Thyroid gland (tissue), 4 donors: Measurements from ENCODE around the gene CDCA8. TPM values are rescaled to one million over a fixed set of nuclear protein-coding genes. Genes with fewer than 3 reads are reported as not detected.
A peak's percentile ranks its signal among the peaks of the same experiment; 100 is the strongest.
"Not testable (repeated sequence)": the region's sequence is repeated elsewhere in the genome, so short reads cannot be mapped to it uniquely, and the experiment has no call there.

Experiments used
- DNase-seq, 2 donors: peaks; one replicate each; pipeline ENCODE4 v3.0.0-alpha.2; 2019
- H3K27ac ChIP-seq, 3 donors: fragments of 200-600 bp; sonication (generic); 1 replicate in 2 of 3; 2 replicates in 1 of 3; pipeline ENCODE4 v1.5.1; 2016 to 2019; ENCODE audit warnings: mild to moderate bottlenecking in 1 of 3, moderate library complexity in 1 of 3
- H3K27me3 ChIP-seq: fragments of 200-600 bp; sonication (generic); one replicate; pipeline ENCODE4 v1.5.1; 2019
- H3K36me3 ChIP-seq, 2 donors: fragments of 200-600 bp; sonication (generic); one replicate each; pipeline ENCODE4 v1.5.1; 2016 to 2019
- H3K4me1 ChIP-seq, 2 donors: fragments of 200-600 bp; sonication (generic); one replicate each; pipeline ENCODE4 v1.5.1; 2017 to 2019
- H3K4me3 ChIP-seq, 3 donors: fragments of 200-600 bp; sonication (generic); replicated peaks in 1 of 3; 1 replicate in 2 of 3; 2 replicates in 1 of 3; pipeline ENCODE4 v1.5.1; 2016; ENCODE audit warnings: mild to moderate bottlenecking in 1 of 3
- H3K9me3 ChIP-seq: fragments of 200-600 bp; sonication (generic); one replicate; pipeline ENCODE4 v1.5.1; 2017
- POLR2A ChIP-seq, 2 donors: fragments of 450-650 bp; IDR thresholded peaks; one replicate each; pipeline ENCODE4 v1.6.1; 2017; ENCODE audit warnings: antibody characterized with exemption in 2 of 2, mild to moderate bottlenecking in 2 of 2, moderate library complexity in 1 of 2
- WGBS, 2 donors: methylation state at CpG; one replicate each; pipeline ENCODE4 v1.1.5; 2017; 5-methylcytosine and 5-hydroxymethylcytosine counted together
- intact Hi-C: fragments of 100-400 bp; cut with DNase I; formaldehyde crosslinking; loops from one replicate; pipeline ENCODE4 v1.15.1; 2023
- total RNA-seq, 4 donors: library from RNA; depleted of rRNA; stranded (reverse); fragments of >200 nt; gene quantifications; one replicate each; pipeline ENCODE4 v1.2.3, GENCODE V29; 2016
- TF ChIP-seq, protein P1 (sequence below), 6 experiments: fragments of 200-600 bp in 3 of 6; fragments of 450-650 bp in 3 of 6; sonication (generic) in 3 of 6; IDR thresholded peaks; one replicate each; pipeline ENCODE4 v1.5.1; 2016 to 2019; ENCODE audit warnings: antibody characterized with exemption in 6 of 6, mild to moderate bottlenecking in 2 of 6, inconsistent platforms in 1 of 6, moderate library complexity in 1 of 6

Gene CDCA8
- total RNA-seq, 4 donors from 2014 or later, result 0.33 to 1.2 (median 0.81) TPM

GRCh38 chr1:37680933-37681332, 11.4 kb upstream of the CDCA8 start:
- WGBS, 2 donors, result 84 to 89% methylated on average over 3 of the region's 3 CpGs
- Histone ChIP-seq H3K36me3 (peaks cover 10 to 27% of the 10 kb centered on the region in 2 donors), H3K27me3 (no peaks in the 10 kb centered on the region)

GRCh38 chr1:37682334-37682987, 9.9 kb upstream of the CDCA8 start:
- TF ChIP-seq POLR2A (IDR thresholded peaks at IDR 0.05), result no peak
- TF ChIP-seq, protein P1, sequence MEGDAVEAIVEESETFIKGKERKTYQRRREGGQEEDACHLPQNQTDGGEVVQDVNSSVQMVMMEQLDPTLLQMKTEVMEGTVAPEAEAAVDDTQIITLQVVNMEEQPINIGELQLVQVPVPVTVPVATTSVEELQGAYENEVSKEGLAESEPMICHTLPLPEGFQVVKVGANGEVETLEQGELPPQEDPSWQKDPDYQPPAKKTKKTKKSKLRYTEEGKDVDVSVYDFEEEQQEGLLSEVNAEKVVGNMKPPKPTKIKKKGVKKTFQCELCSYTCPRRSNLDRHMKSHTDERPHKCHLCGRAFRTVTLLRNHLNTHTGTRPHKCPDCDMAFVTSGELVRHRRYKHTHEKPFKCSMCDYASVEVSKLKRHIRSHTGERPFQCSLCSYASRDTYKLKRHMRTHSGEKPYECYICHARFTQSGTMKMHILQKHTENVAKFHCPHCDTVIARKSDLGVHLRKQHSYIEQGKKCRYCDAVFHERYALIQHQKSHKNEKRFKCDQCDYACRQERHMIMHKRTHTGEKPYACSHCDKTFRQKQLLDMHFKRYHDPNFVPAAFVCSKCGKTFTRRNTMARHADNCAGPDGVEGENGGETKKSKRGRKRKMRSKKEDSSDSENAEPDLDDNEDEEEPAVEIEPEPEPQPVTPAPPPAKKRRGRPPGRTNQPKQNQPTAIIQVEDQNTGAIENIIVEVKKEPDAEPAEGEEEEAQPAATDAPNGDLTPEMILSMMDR (IDR thresholded peaks at IDR 0.05), result peak; percentile 59 to 87 (median 78)
- no peaks in the 10 kb centered on the region for H3K9me3 ChIP-seq
- DNase-seq, result peak; percentile 65 to 69
- H3K4me1 ChIP-seq, result no peaks in the 10 kb centered on the region
- H3K36me3 ChIP-seq, result peaks cover 18 to 27% of the 10 kb centered on the region in 2 donors
- H3K4me3 ChIP-seq, result no peak overlapping the region
- H3K27ac ChIP-seq, result no peak overlapping the region
- intact Hi-C loops, result loop anchor here (5.0 kb wide), 1 partner anchor 230 kb away; no protein-coding TSS in a partner anchor
- H3K27me3 ChIP-seq, result no peaks in the 10 kb centered on the region
- WGBS, 2 donors, result 69 to 77% methylated on average over 5 of the region's 5 CpGs

More at GRCh38 chr1:37680933-37681332, 11.4 kb upstream of the CDCA8 start:
- Histone ChIP-seq H3K4me3 (no peak overlapping the region), H3K4me1 (no peaks in the 10 kb centered on the region), H3K27ac (no peak overlapping the region), H3K9me3 (no peaks in the 10 kb centered on the region)
- TF ChIP-seq, protein P1 (IDR thresholded peaks at IDR 0.05), result no peak
- TF ChIP-seq POLR2A (IDR thresholded peaks at IDR 0.05), result no peak
- intact Hi-C loops, result loop anchor here (5.0 kb wide), 1 partner anchor 229 kb away; no protein-coding TSS in a partner anchor
- DNase-seq, result no peak

DNA sequence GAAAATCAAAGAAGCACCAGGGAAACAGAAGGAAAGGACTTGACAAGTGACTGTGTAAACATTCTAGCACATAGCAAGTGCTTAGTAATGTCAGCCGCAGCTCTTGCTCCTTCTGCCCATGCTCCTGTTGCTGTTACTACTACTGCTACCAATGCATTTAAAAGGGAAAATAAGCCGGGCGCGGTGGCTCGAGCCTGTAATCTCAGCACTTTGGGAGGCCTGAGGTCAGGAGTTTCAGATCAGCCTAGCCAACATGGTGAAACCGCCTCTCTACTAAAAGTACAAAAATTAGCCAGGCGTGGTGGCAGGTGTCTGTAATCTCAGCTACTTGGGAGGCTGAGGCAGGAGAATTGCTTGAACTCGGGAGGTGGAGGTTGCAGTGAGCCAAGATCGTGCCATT, 8.1 kb upstream of the CDCA8 start:
- WGBS, 2 donors, result 92 to 95% methylated on average over 9 of the region's 9 CpGs
- intact Hi-C loops, result loop anchor here (5.0 kb wide), 1 partner anchor 232 kb away; no protein-coding TSS in a partner anchor
- H3K27ac ChIP-seq, H3K4me1 ChIP-seq, H3K4me3 ChIP-seq, H3K27me3 ChIP-seq, DNase-seq, H3K9me3 ChIP-seq: not testable (repeated sequence)
- peaks cover 18 to 27% of the 10 kb centered on the region in 2 donors for H3K36me3 ChIP-seq

- intact Hi-C loops, result no loop called here
- peaks cover 18 to 27% of the 10 kb centered on the region in 2 donors for H3K36me3 ChIP-seq
Observed at GRCh38 chr1:37685722-37686121, 6.6 kb upstream of the CDCA8 start.

GRCh38 chr1:37687764-37688163, 4.6 kb upstream of the CDCA8 start:
- 95 to 96% methylated on average over 2 of the region's 2 CpGs for WGBS, 2 donors

More at GRCh38 chr1:37685722-37686121, 6.6 kb upstream of the CDCA8 start:
- Histone ChIP-seq H3K27ac (no peak overlapping the region), H3K4me3 (no peak overlapping the region), H3K9me3 (no peaks in the 10 kb centered on the region), H3K4me1 (peaks cover 9 to 13% of the 10 kb centered on the region in 2 donors), H3K27me3 (no peaks in the 10 kb centered on the region)
- WGBS, 2 donors, result 95 to 98% methylated on average over 3 of the region's 3 CpGs
- DNase-seq, result no peak
- TF ChIP-seq POLR2A (IDR thresholded peaks at IDR 0.05), result no peak
- TF ChIP-seq, protein P1 (IDR thresholded peaks at IDR 0.05), result no peak

DNA sequence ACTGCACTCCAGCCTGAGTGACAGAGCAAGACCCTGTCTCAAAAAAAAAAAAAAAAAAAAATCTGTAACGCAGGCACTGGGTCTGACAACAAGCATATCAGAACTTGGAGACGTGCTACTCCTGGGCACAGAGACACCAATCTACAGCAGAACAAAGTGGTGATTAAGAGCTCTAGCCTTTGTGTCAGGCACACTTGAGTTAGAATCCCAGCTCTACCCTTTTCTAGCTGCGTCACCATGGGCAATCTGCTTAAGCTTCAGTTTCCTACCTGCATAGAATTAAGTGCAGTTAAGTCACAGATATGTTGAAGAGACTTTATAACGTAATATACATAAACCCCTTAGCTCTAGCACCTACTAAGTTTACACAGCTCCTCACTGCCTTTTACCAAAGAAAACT, 3.4 kb upstream of the CDCA8 start:
- no peaks in the 10 kb centered on the region for H3K27me3 ChIP-seq
- DNase-seq, result no peak
- H3K4me1 ChIP-seq, result peaks cover 18 to 26% of the 10 kb centered on the region in 2 donors
- H3K4me3 ChIP-seq, result no peak overlapping the region
- H3K27ac ChIP-seq, result no peak overlapping the region
- H3K36me3 ChIP-seq, result peaks cover 8 to 13% of the 10 kb centered on the region in 2 donors
- H3K9me3 ChIP-seq, result no peaks in the 10 kb centered on the region
- intact Hi-C loops, result no loop called here
- 86 to 90% methylated on average over 4 of the region's 4 CpGs for WGBS, 2 donors
- TF ChIP-seq POLR2A (IDR thresholded peaks at IDR 0.05), result no peak

More at GRCh38 chr1:37687764-37688163, 4.6 kb upstream of the CDCA8 start:
- H3K27ac ChIP-seq, H3K9me3 ChIP-seq, H3K4me3 ChIP-seq, DNase-seq, intact Hi-C loops, H3K27me3 ChIP-seq: not testable (repeated sequence)
- Histone ChIP-seq H3K36me3 (peaks cover 16 to 25% of the 10 kb centered on the region in 2 donors), H3K4me1 (peaks cover 18 to 24% of the 10 kb centered on the region in 2 donors)
